Neuronal stem cell (in vitro differentiated cells): ENCODE measurements around the gene RECQL.

Experiments
- DNase-seq: peaks from one replicate; pipeline ENCODE4 v3.0.0-alpha.2; 2013; ENCODE audit warnings: low spot score
- H2AFZ ChIP-seq: one replicate; pipeline ENCODE4 v1.6.1; 2013; ENCODE audit warnings: mild to moderate bottlenecking, low read length, inconsistent platforms
- H2AK5ac ChIP-seq: 2 replicates; pipeline ENCODE4 v1.6.1; 2013; ENCODE audit warnings: low read depth, mild to moderate bottlenecking, inconsistent platforms, low read length, moderate library complexity, mixed read lengths
- H2BK120ac ChIP-seq: 2 replicates; pipeline ENCODE4 v1.6.1; 2013; ENCODE audit warnings: low read depth, mild to moderate bottlenecking, inconsistent platforms, low read length, moderate library complexity, mixed read lengths
- H2BK12ac ChIP-seq: one replicate; pipeline ENCODE4 v1.6.1; 2013; ENCODE audit warnings: low read length, inconsistent platforms
- H2BK15ac ChIP-seq: 2 replicates; pipeline ENCODE4 v1.6.1; 2013; ENCODE audit warnings: mild to moderate bottlenecking, low read length, inconsistent platforms, mixed read lengths
- H2BK5ac ChIP-seq: one replicate; pipeline ENCODE4 v1.6.1; 2013; ENCODE audit warnings: inconsistent platforms, mild to moderate bottlenecking, low read length, moderate library complexity
- H3K14ac ChIP-seq: one replicate; pipeline ENCODE4 v1.6.1; 2013; ENCODE audit warnings: low read length, inconsistent platforms
- H3K18ac ChIP-seq: 2 replicates; pipeline ENCODE4 v1.6.1; 2013; ENCODE audit warnings: low read length, inconsistent platforms
- H3K23ac ChIP-seq: 2 replicates; pipeline ENCODE4 v1.6.1; 2013; ENCODE audit warnings: low read depth, mild to moderate bottlenecking, mixed read lengths, low read length, inconsistent platforms; ENCODE audit not compliant: poor library complexity
- H3K27ac ChIP-seq: replicated peaks from 3 replicates; pipeline ENCODE4 v1.5.1; 2013; ENCODE audit warnings: low read length, inconsistent platforms
- H3K27me3 ChIP-seq, 3 experiments: 2 replicates each; pipeline ENCODE4 v1.6.1; 2013; ENCODE audit warnings: low read length in 3 of 3, mild to moderate bottlenecking in 2 of 3, inconsistent platforms in 1 of 3, low read depth in 1 of 3, mixed read lengths in 1 of 3, moderate library complexity in 1 of 3; ENCODE audit not compliant: control insufficient read depth in 3 of 3, insufficient read depth in 3 of 3
- H3K36me3 ChIP-seq, 2 donors: replicated peaks in 1 of 2; 2 replicates each; pipeline ENCODE4 v1.6.1; 2013; ENCODE audit warnings: low read length in 2 of 2; ENCODE audit not compliant: control insufficient read depth in 2 of 2, insufficient read depth in 2 of 2
- H3K4ac ChIP-seq: 2 replicates; pipeline ENCODE4 v1.6.1; 2013; ENCODE audit warnings: inconsistent platforms, mild to moderate bottlenecking, low read length, moderate library complexity
- H3K4me1 ChIP-seq, 2 donors: 1 replicate in 1 of 2; 2 replicates in 1 of 2; pipeline ENCODE4 v1.6.1; 2013; ENCODE audit warnings: low read length in 2 of 2, low read depth in 1 of 2; ENCODE audit not compliant: control insufficient read depth in 2 of 2, insufficient read depth in 1 of 2
- H3K4me2 ChIP-seq: one replicate; pipeline ENCODE4 v1.6.1; 2013; ENCODE audit warnings: mild to moderate bottlenecking, low read length, inconsistent platforms; ENCODE audit not compliant: insufficient read depth, poor library complexity, severe bottlenecking
- H3K4me3 ChIP-seq, 2 donors: 2 replicates each; pipeline ENCODE4 v1.5.1; 2013; ENCODE audit warnings: low read length in 2 of 2, mild to moderate bottlenecking in 2 of 2, inconsistent platforms in 1 of 2, moderate library complexity in 1 of 2
- H3K79me1 ChIP-seq: one replicate; pipeline ENCODE4 v1.6.1; 2013; ENCODE audit warnings: low read depth, mild to moderate bottlenecking, inconsistent platforms, low read length, moderate library complexity
- H3K9ac ChIP-seq: one replicate; pipeline ENCODE4 v1.6.1; 2013; ENCODE audit warnings: mild to moderate bottlenecking, low read depth, low read length, inconsistent platforms; ENCODE audit not compliant: poor library complexity
- H3K9me3 ChIP-seq, 2 donors: replicated peaks in 1 of 2; 2 replicates each; pipeline versions ENCODE3 to v1.6.1; 2013; ENCODE audit warnings: low read length in 2 of 2, mild to moderate bottlenecking in 2 of 2, inconsistent platforms in 1 of 2, low read depth in 1 of 2, mixed read lengths in 1 of 2, moderate library complexity in 1 of 2; ENCODE audit not compliant: control insufficient read depth in 2 of 2, insufficient read depth in 1 of 2
- H4K8ac ChIP-seq: one replicate; pipeline ENCODE4 v1.6.1; 2013; ENCODE audit warnings: low read depth, mild to moderate bottlenecking, inconsistent platforms, low read length, moderate library complexity
- H4K91ac ChIP-seq: one replicate; pipeline ENCODE4 v1.6.1; 2013; ENCODE audit warnings: low read length, low read depth, mild to moderate bottlenecking, inconsistent platforms; ENCODE audit not compliant: poor library complexity
- WGBS, 2 donors: extraction: QIAGEN DNeasy Blood & Tissue Kit; methylation state at CpG; one replicate each; pipeline ENCODE4 v1.1.7; 2013; ENCODE audit warnings: missing lambda C conversion rate in 2 of 2, mixed read lengths in 1 of 2; ENCODE audit not compliant: insufficient read length in 2 of 2, insufficient replicate concordance in 1 of 2; ENCODE audit errors: extremely low coverage in 2 of 2; 5-methylcytosine and 5-hydroxymethylcytosine counted together

RECQL gene

GRCh38 chr12:21521541-21521940, 20.1 kb upstream of the RECQL start:
- H2BK5ac ChIP-seq = no peak overlapping the region
- no CpG with 5 or more reads among the region's 1 CpG for WGBS, 2 donors
- no peak overlapping the region for H3K4me2 ChIP-seq
- H3K4me3 ChIP-seq = no peak overlapping the region
- no peak overlapping the region for H2BK15ac ChIP-seq
- no peak overlapping the region for H2AFZ ChIP-seq
- no peak overlapping the region for H3K4ac ChIP-seq
- no peaks in the 10 kb centered on the region for H3K79me1 ChIP-seq
- no peaks in the 10 kb centered on the region for H3K9me3 ChIP-seq
- no peak overlapping the region for H3K9ac ChIP-seq
- no peak overlapping the region for H2AK5ac ChIP-seq
- no peak overlapping the region for H2BK120ac ChIP-seq
- no peak overlapping the region for H3K27ac ChIP-seq
- H3K23ac ChIP-seq = no peak overlapping the region
- no peak overlapping the region for H2BK12ac ChIP-seq
- H3K14ac ChIP-seq = no peak overlapping the region
- H3K27me3 ChIP-seq = peaks cover 0 to 3% (median 0%) of the 10 kb centered on the region in 3 experiments
- H4K91ac ChIP-seq = no peak overlapping the region
- peaks cover 0 to 17% of the 10 kb centered on the region in 2 donors for H3K36me3 ChIP-seq
- H3K18ac ChIP-seq = no peak overlapping the region
- no peak for DNase-seq
- H4K8ac ChIP-seq = no peak overlapping the region
- no peaks in the 10 kb centered on the region for H3K4me1 ChIP-seq

- no peak overlapping the region for H3K4me2 ChIP-seq
- WGBS, 2 donors = no CpG with 5 or more reads among the region's 3 CpGs
These were observed 17.0 kb upstream of the RECQL start for GRCh38 chr12:21518451-21518850.

GRCh38 chr12:21516281-21516680, 14.8 kb upstream of the RECQL start:
- no peak overlapping the region for H3K23ac ChIP-seq
- no peak overlapping the region for H3K27ac ChIP-seq
- no CpG with 5 or more reads among the region's 2 CpGs for WGBS, 2 donors

More at GRCh38 chr12:21518451-21518850, 17.0 kb upstream of the RECQL start:
- no peak for DNase-seq
- Histone ChIP-seq H3K14ac (no peak overlapping the region), H2AFZ (no peak overlapping the region), H3K9ac (no peak overlapping the region), H3K4me3 (no peak overlapping the region), H3K27me3 (no peaks in the 10 kb centered on the region), H2BK15ac (no peak overlapping the region), H3K4ac (no peak overlapping the region), H3K36me3 (peaks cover 2 to 48% of the 10 kb centered on the region in 2 donors), H3K9me3 (no peaks in the 10 kb centered on the region), H3K23ac (no peak overlapping the region), H3K4me1 (no peaks in the 10 kb centered on the region), H2AK5ac (no peak overlapping the region), H3K79me1 (no peaks in the 10 kb centered on the region), H2BK12ac (no peak overlapping the region), H4K8ac (no peak overlapping the region), H2BK5ac (no peak overlapping the region), H3K27ac (no peak overlapping the region), H4K91ac (no peak overlapping the region), H2BK120ac (no peak overlapping the region), H3K18ac (no peak overlapping the region)

GRCh38 chr12:21509768-21510167, 8.3 kb upstream of the RECQL start:
- no peaks in the 10 kb centered on the region for H3K79me1 ChIP-seq
- no peak overlapping the region for H2BK5ac ChIP-seq
- no peaks in the 10 kb centered on the region for H3K9me3 ChIP-seq
- H3K4ac ChIP-seq = no peak overlapping the region
- H3K9ac ChIP-seq = no peak overlapping the region
- H2AFZ ChIP-seq = no peak overlapping the region
- H3K14ac ChIP-seq = no peak overlapping the region
- WGBS, 2 donors = no CpG with 5 or more reads among the region's 2 CpGs
- H3K27ac ChIP-seq = no peak overlapping the region
- no peak overlapping the region for H3K23ac ChIP-seq
- no peak overlapping the region for H2AK5ac ChIP-seq
- no peak for DNase-seq
- H3K4me3 ChIP-seq = no peak overlapping the region
- H3K27me3 ChIP-seq = no peaks in the 10 kb centered on the region
- H3K18ac ChIP-seq = no peak overlapping the region
- H4K91ac ChIP-seq = no peak overlapping the region
- no peak overlapping the region for H2BK120ac ChIP-seq
- H3K4me1 ChIP-seq = no peaks in the 10 kb centered on the region
- no peak overlapping the region for H4K8ac ChIP-seq
- H3K4me2 ChIP-seq = no peak overlapping the region
- peaks cover 4 to 71% of the 10 kb centered on the region in 2 donors for H3K36me3 ChIP-seq
- no peak overlapping the region for H2BK15ac ChIP-seq
- H2BK12ac ChIP-seq = no peak overlapping the region

More at GRCh38 chr12:21516281-21516680, 14.8 kb upstream of the RECQL start:
- Histone ChIP-seq H4K91ac (no peak overlapping the region), H3K9ac (no peak overlapping the region), H3K36me3 (peaks cover 2 to 68% of the 10 kb centered on the region in 2 donors), H3K9me3 (no peaks in the 10 kb centered on the region), H3K4ac (no peak overlapping the region), H3K27me3 (no peaks in the 10 kb centered on the region), H2BK120ac (no peak overlapping the region), H2AFZ (no peak overlapping the region), H3K4me3 (no peak overlapping the region), H3K4me2 (no peak overlapping the region), H3K79me1 (no peaks in the 10 kb centered on the region), H3K14ac (no peak overlapping the region), H2BK15ac (no peak overlapping the region), H3K4me1 (no peaks in the 10 kb centered on the region), H3K18ac (no peak overlapping the region), H2BK12ac (no peak overlapping the region), H2BK5ac (no peak overlapping the region), H2AK5ac (no peak overlapping the region), H4K8ac (no peak overlapping the region)
- no peak for DNase-seq
